ENCODE measurements around the gene RNF135. TPM values are rescaled to one million over a fixed set of nuclear protein-coding genes. Genes with fewer than 3 reads are reported as not detected.
"Not testable (repeated sequence)": the region's sequence is repeated elsewhere in the genome, so short reads cannot be mapped to it uniquely, and the experiment has no call there.

The RNF135 gene
- total RNA-seq, 1 donor from 2014 or later = 15.3 TPM

DNA sequence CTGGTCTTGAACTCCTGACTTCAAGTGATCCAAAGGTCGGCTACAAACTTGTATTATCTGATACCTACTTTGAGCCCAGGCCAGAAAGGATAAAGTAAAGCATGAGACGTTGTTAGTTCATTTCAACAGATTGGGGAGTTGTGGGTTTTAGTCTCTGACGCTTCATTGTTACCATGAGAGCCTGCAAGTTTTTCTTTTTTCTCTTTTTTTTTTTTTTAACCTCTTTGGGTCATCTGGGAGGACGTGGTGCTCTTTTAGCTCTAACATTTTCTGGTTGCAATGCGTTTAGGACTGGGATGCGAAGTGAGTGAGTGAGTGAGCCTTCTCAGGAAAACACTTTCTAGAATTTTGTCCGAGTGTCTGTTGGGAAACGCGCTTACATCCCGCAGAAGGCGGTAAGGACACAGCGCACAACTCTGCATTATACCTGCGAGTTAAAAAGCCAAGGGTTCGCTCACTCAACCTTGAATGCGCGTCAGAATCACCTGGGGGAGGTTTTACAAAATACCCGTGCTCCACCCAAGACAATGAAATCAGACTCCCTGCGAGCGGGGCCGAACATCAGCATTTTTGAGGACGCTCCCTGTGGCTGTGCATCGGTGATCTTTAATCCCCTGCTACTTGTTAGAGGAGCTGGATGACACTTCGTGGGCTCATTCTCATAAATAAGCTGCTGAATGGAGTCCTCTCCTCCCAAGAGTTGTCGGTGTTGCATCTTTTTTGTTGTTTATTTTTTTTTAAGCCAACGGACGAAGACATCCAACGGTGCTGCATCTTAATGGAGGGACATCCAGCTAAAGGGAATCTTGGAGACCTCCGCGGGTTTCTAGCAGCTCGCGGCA is 629 bp upstream of the RNF135 start:
- TF ChIP-seq, protein P1, sequence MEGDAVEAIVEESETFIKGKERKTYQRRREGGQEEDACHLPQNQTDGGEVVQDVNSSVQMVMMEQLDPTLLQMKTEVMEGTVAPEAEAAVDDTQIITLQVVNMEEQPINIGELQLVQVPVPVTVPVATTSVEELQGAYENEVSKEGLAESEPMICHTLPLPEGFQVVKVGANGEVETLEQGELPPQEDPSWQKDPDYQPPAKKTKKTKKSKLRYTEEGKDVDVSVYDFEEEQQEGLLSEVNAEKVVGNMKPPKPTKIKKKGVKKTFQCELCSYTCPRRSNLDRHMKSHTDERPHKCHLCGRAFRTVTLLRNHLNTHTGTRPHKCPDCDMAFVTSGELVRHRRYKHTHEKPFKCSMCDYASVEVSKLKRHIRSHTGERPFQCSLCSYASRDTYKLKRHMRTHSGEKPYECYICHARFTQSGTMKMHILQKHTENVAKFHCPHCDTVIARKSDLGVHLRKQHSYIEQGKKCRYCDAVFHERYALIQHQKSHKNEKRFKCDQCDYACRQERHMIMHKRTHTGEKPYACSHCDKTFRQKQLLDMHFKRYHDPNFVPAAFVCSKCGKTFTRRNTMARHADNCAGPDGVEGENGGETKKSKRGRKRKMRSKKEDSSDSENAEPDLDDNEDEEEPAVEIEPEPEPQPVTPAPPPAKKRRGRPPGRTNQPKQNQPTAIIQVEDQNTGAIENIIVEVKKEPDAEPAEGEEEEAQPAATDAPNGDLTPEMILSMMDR (conservative IDR thresholded peaks at IDR 0.05; ENCODE audit: low read depth, low read length) = peak; percentile 68

DNA sequence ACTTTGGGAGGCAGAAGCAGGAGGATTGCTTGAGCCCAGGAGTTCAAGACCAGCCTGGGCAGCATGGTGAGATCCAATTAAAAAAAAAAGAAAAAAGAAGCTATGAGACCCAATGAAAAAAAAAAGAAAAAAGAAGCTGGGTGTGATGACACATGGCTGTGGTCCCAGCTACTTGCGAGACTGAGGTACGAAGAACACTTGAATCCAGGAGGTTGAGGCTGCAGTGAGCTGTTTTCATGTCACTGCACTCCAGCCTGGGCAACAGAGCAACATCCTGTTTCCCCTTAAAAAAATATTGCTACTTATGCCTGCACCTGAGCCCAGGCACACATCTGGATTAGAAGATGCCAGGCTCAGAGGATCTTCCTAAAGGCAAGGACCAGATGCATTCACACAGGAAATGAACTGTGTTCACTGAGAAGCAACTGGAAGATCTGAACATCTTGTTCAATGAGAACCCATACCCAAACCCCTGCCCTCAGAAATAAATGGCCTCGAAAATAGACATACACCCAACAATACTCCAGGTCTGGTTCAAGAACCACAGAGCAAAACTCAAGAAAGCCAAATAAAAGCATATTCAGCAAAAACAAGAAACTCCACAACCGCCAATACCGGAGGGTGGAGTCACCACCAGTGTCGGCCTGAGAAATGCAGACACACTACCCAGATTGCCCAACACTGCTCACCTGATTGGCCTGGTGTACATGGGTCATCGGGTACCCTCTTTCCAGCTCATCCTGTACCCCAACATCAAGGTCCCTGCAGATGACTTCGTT is 4.4 kb downstream of the RNF135 start:
- DNase-seq (ENCODE audit: low read depth) = no peak
- no peak overlapping the region for H3K4me3 ChIP-seq (ENCODE audit: low read depth, low read length)
- TF ChIP-seq, protein P1 (conservative IDR thresholded peaks at IDR 0.05; ENCODE audit: low read depth, low read length) = no peak

More for the DNA sequence above, 629 bp upstream of the RNF135 start:
- no peak for DNase-seq (ENCODE audit: low read depth)
- H3K4me3 ChIP-seq (ENCODE audit: low read depth, low read length) = peak overlapping the region; percentile 78

DNA sequence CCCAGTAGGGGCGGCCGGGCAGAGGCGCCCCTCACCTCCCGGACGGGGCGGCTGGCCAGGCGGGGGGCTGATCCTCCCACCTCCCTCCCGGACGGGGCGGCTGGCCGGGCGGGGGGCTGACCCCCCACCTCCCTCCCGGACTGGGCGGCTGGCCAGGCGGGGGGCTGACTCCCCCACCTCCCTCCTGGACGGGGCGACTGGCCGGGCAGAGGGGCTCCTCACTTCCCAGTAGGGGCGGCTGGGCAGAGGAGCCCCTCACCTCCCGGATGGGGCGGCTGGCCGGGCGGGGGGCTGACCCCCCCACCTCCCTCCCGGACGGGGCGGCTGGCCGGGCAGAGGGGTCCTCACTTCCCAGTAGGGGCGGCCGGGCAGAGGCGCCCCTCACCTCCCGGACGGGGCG is 9.1 kb downstream of the RNF135 start:
- H3K4me3 ChIP-seq (ENCODE audit: low read depth, low read length); DNase-seq (ENCODE audit: low read depth): not testable (repeated sequence)

DNA sequence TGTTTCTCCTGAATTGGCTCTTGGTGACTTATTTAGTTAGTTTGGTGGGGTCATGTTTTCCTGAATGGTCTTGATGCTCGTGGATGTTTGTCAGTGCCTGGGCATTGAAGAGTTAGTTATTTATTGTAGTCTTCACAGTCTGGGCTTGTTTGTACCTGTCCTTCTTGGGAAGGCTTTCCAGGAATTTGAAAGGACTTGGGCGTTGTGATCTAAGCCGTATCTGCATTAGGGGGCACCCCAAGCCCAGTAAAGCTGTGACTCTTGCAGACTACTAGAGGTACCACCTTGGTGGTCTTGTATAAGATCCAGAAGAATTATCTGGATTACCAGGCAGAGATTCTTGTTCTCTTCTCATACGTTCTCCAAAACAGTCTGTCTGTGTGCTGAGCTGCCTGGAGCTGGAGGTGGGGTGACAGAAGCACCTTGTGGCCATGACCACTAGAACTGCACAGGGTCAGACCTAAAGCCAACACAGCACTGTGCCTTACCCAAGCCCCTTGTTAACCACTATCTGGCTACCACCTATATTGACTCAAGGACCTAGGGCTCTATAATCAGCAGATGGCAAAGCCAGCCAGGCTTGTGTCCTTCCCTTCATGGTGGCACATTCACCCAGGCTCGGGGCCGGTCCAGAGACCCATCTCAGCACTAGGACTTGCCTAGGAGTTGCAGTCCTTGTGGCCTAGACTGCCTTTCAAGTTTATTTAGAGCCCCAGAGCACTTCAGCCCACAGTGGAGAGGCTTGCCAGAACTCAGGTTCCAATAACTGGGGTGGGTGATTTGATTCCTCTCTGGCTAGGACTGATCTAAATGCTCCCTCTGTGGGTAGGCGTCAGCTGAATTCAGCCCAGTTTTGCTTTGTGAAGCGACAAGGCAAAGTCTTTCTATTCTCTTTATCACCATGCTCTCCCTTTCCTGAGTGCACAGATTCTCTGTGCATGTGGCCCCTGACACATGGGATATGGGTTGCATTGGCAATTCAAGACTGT is 11.0 kb downstream of the RNF135 start:
- TF ChIP-seq, protein P1 (conservative IDR thresholded peaks at IDR 0.05; ENCODE audit: low read depth, low read length) = no peak
- DNase-seq (ENCODE audit: low read depth) = no peak
- H3K4me3 ChIP-seq (ENCODE audit: low read depth, low read length) = no peak overlapping the region

DNA sequence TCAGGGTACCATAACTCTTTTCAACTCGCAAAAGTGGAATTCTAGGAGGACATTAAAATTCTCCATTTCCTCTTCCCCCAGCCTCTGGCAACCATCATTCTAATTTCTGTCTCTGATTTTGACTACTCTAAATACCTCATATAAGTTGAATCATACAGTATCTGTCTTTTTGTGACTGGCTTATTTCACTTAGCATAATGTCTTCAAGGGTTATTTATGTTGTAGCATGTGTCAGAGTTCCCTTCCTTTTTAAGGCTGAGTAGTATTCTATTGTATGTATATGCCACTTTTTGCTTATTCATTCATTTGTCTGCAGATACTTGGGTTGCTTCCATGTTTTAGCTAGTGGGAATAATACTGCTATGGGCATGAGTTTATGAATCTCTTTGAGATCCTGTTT is 12.0 kb downstream of the RNF135 start:
- no peak for DNase-seq (ENCODE audit: low read depth)
- H3K4me3 ChIP-seq (ENCODE audit: low read depth, low read length) = no peak overlapping the region
- TF ChIP-seq, protein P1 (conservative IDR thresholded peaks at IDR 0.05; ENCODE audit: low read depth, low read length) = no peak

DNA sequence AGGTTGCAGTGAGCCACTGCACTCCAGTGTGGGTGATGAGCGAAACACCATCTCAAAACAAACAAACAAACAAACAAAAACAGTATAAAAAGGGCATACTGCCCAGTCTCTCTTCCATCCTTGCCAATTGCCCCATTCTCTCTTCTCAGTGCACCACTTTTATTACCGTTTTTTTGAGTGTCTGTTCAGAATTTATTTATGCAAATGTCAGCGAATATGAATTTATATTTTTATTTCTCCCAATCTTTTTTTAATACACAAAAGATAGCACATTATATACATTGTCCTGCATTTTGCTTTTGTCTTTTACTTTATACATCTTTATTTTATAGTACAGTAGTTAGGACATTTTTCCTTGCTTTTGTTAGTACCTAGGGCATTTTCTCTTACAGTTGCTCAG is 19.6 kb downstream of the RNF135 start:
- no peak overlapping the region for H3K4me3 ChIP-seq (ENCODE audit: low read depth, low read length)
- TF ChIP-seq, protein P1 (conservative IDR thresholded peaks at IDR 0.05; ENCODE audit: low read depth, low read length) = no peak
- DNase-seq (ENCODE audit: low read depth) = no peak
